Fibroblast of mammary gland (primary cell): ENCODE data around the gene ABCA12.
A peak's percentile ranks its signal among the peaks of the same experiment; 100 is the strongest.

Experiments used
- DNase-seq: peaks from one replicate; pipeline ENCODE4 v3.0.0-alpha.2; 2010; ENCODE audit warnings: low read depth
- H3K4me3 ChIP-seq: 2 replicates; pipeline ENCODE4 v1.5.1; 2011; ENCODE audit warnings: low read depth, mild to moderate bottlenecking, low read length, moderate library complexity; ENCODE audit not compliant: control insufficient read depth
- TF ChIP-seq, protein P1 (sequence below): conservative IDR thresholded peaks from 2 replicates; pipeline ENCODE4 v1.5.1; 2011; ENCODE audit warnings: low read depth, low read length, inconsistent platforms; ENCODE audit not compliant: control insufficient read depth, insufficient read depth

Gene ABCA12

GRCh38 chr2:214966420-214966819, 172.0 kb downstream of the ABCA12 start:
- TF ChIP-seq, protein P1, sequence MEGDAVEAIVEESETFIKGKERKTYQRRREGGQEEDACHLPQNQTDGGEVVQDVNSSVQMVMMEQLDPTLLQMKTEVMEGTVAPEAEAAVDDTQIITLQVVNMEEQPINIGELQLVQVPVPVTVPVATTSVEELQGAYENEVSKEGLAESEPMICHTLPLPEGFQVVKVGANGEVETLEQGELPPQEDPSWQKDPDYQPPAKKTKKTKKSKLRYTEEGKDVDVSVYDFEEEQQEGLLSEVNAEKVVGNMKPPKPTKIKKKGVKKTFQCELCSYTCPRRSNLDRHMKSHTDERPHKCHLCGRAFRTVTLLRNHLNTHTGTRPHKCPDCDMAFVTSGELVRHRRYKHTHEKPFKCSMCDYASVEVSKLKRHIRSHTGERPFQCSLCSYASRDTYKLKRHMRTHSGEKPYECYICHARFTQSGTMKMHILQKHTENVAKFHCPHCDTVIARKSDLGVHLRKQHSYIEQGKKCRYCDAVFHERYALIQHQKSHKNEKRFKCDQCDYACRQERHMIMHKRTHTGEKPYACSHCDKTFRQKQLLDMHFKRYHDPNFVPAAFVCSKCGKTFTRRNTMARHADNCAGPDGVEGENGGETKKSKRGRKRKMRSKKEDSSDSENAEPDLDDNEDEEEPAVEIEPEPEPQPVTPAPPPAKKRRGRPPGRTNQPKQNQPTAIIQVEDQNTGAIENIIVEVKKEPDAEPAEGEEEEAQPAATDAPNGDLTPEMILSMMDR = no peak
- DNase-seq = no peak

GRCh38 chr2:214960677-214961076, 177.7 kb downstream of the ABCA12 start:
- H3K4me3 ChIP-seq = no peak overlapping the region
- TF ChIP-seq, protein P1 = peak; percentile 29
- peak; percentile 14 for DNase-seq

More at GRCh38 chr2:214966420-214966819, 172.0 kb downstream of the ABCA12 start:
- no peak overlapping the region for H3K4me3 ChIP-seq

- no peak overlapping the region for H3K4me3 ChIP-seq
- TF ChIP-seq, protein P1 = no peak
- no peak for DNase-seq
These were observed 191.5 kb downstream of the ABCA12 start for GRCh38 chr2:214946949-214947348.

- TF ChIP-seq, protein P1 = no peak
- no peak for DNase-seq
- H3K4me3 ChIP-seq = no peak overlapping the region
These were observed 204.4 kb downstream of the ABCA12 start for GRCh38 chr2:214934006-214934405.

- DNase-seq = no peak
- no peak overlapping the region for H3K4me3 ChIP-seq
- TF ChIP-seq, protein P1 = no peak
These were observed 233.8 kb downstream of the ABCA12 start for GRCh38 chr2:214904634-214905033.

DNA sequence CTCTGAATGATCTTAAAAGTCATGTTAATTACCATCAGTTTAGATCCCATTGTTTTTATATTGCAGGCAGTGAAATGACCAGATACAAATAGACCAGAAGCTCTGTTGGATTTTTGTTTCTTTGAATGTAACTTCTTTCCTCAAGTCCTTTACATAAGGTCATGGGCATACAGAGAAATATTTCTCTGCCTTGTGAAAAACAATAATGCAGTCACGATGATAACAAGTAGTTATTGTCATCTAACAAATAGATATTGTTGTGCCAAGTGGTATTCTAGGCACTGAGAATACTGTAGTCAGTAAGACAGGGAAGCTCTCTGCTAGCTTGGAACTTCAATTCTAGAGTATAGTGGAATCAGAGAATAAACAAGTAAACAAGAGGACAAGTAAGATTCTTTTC, 234.2 kb downstream of the ABCA12 start:
- no peak overlapping the region for H3K4me3 ChIP-seq
- no peak for DNase-seq
- TF ChIP-seq, protein P1 = no peak

- TF ChIP-seq, protein P1 = no peak
- no peak for DNase-seq
- H3K4me3 ChIP-seq = no peak overlapping the region
These were observed 236.1 kb downstream of the ABCA12 start for GRCh38 chr2:214902286-214902685.
